DND-41 (cell line): Measurements from ENCODE around the gene CNTNAP5.

ENCODE experiments used
- CTCF ChIP-seq: IDR thresholded peaks from 2 replicates; pipeline ENCODE4 v1.5.1; 2012; ENCODE audit warnings: borderline replicate concordance, low read length, moderate library complexity, mild to moderate bottlenecking; ENCODE audit not compliant: poor library complexity, severe bottlenecking; ENCODE audit errors: extremely low read depth
- EZH2 ChIP-seq: IDR thresholded peaks from 3 replicates; pipeline ENCODE4 v1.6.1; 2012; ENCODE audit warnings: borderline replicate concordance, low read depth, mild to moderate bottlenecking, moderate library complexity, low read length, inconsistent platforms; ENCODE audit not compliant: severe bottlenecking

- TF ChIP-seq CTCF (no peak), EZH2 (no peak)
Observed at GRCh38 chr2:124049136-124049535, 24.0 kb downstream of the CNTNAP5 start.
